ENCODE results near the gene CDH3.

GRCh38 chr16:68658974-68659360 is 13.9 kb downstream of the CDH3 start:
- TF ChIP-seq CTCF (conservative IDR thresholded peaks at IDR 0.05) (no peak), ZFX (IDR thresholded peaks at IDR 0.05) (no peak)
